ENCODE measurements around the gene TMEM123. TPM values are rescaled to one million over a fixed set of nuclear protein-coding genes. Genes with fewer than 3 reads are reported as not detected.

The TMEM123 gene
- total RNA-seq, 1 donor from 2014 or later = 41.2 TPM

GRCh38 chr11:102464859-102465500 is 12.4 kb upstream of the TMEM123 start:
- no peaks in the 10 kb centered on the region for H3K27me3 ChIP-seq (ENCODE audit: control insufficient read depth in 3 of 3, insufficient read depth in 3 of 3, low read length in 3 of 3)
- no peak overlapping the region for H3K9ac ChIP-seq (ENCODE audit: low read depth in 1 of 3, low read length in 3 of 3)
- peaks cover 0 to 5% (median 0%) of the 10 kb centered on the region in 3 donors for H3K4me1 ChIP-seq (ENCODE audit: control insufficient read depth in 3 of 3, insufficient read depth in 3 of 3, low read length in 3 of 3)
- no peaks in the 10 kb centered on the region for H3K9me3 ChIP-seq (ENCODE audit: control insufficient read depth in 3 of 3, low read length in 3 of 3)
- H3K4me3 ChIP-seq (ENCODE audit: low read length in 3 of 3) = no peak overlapping the region
- no peaks in the 10 kb centered on the region for H3K36me3 ChIP-seq (ENCODE audit: control insufficient read depth in 3 of 3, insufficient read depth in 3 of 3, low read length in 3 of 3)
- no peak overlapping the region for H3K27ac ChIP-seq (ENCODE audit: low read depth, low read length)

- Histone ChIP-seq H3K4me1 (ENCODE audit: control insufficient read depth in 3 of 3, insufficient read depth in 3 of 3, low read length in 3 of 3) (no peaks in the 10 kb centered on the region), H3K9me3 (ENCODE audit: control insufficient read depth in 3 of 3, low read length in 3 of 3) (no peaks in the 10 kb centered on the region), H3K9ac (ENCODE audit: low read depth in 1 of 3, low read length in 3 of 3) (no peak overlapping the region), H3K27me3 (ENCODE audit: control insufficient read depth in 3 of 3, insufficient read depth in 3 of 3, low read length in 3 of 3) (peaks cover 0 to 2% (median 0%) of the 10 kb centered on the region in 3 donors), H3K4me3 (ENCODE audit: low read length in 3 of 3) (no peak overlapping the region), H3K27ac (ENCODE audit: low read depth, low read length) (no peak overlapping the region), H3K36me3 (ENCODE audit: control insufficient read depth in 3 of 3, insufficient read depth in 3 of 3, low read length in 3 of 3) (no peaks in the 10 kb centered on the region)
Observed at GRCh38 chr11:102464037-102464436, 11.5 kb upstream of the TMEM123 start.

- Histone ChIP-seq H3K4me1 (ENCODE audit: control insufficient read depth in 3 of 3, insufficient read depth in 3 of 3, low read length in 3 of 3) (no peaks in the 10 kb centered on the region), H3K9ac (ENCODE audit: low read depth in 1 of 3, low read length in 3 of 3) (no peak overlapping the region), H3K27me3 (ENCODE audit: control insufficient read depth in 3 of 3, insufficient read depth in 3 of 3, low read length in 3 of 3) (peaks cover 0 to 2% (median 0%) of the 10 kb centered on the region in 3 donors), H3K27ac (ENCODE audit: low read depth, low read length) (no peak overlapping the region), H3K9me3 (ENCODE audit: control insufficient read depth in 3 of 3, low read length in 3 of 3) (no peaks in the 10 kb centered on the region), H3K36me3 (ENCODE audit: control insufficient read depth in 3 of 3, insufficient read depth in 3 of 3, low read length in 3 of 3) (no peaks in the 10 kb centered on the region), H3K4me3 (ENCODE audit: low read length in 3 of 3) (no peak overlapping the region)
Observed at GRCh38 chr11:102462610-102463009, 10.0 kb upstream of the TMEM123 start.

GRCh38 chr11:102459393-102459792 is 6.8 kb upstream of the TMEM123 start:
- H3K4me1 ChIP-seq (ENCODE audit: control insufficient read depth in 3 of 3, insufficient read depth in 3 of 3, low read length in 3 of 3) = no peaks in the 10 kb centered on the region
- H3K27ac ChIP-seq (ENCODE audit: low read depth, low read length) = no peak overlapping the region
- H3K9ac ChIP-seq (ENCODE audit: low read depth in 1 of 3, low read length in 3 of 3) = no peak overlapping the region
- no peak overlapping the region for H3K4me3 ChIP-seq (ENCODE audit: low read length in 3 of 3)
- H3K27me3 ChIP-seq (ENCODE audit: control insufficient read depth in 3 of 3, insufficient read depth in 3 of 3, low read length in 3 of 3) = peaks cover 0 to 2% (median 0%) of the 10 kb centered on the region in 3 donors
- H3K36me3 ChIP-seq (ENCODE audit: control insufficient read depth in 3 of 3, insufficient read depth in 3 of 3, low read length in 3 of 3) = no peaks in the 10 kb centered on the region
- no peaks in the 10 kb centered on the region for H3K9me3 ChIP-seq (ENCODE audit: control insufficient read depth in 3 of 3, low read length in 3 of 3)

GRCh38 chr11:102458548-102458947 is 6.0 kb upstream of the TMEM123 start:
- Histone ChIP-seq H3K4me1 (ENCODE audit: control insufficient read depth in 3 of 3, insufficient read depth in 3 of 3, low read length in 3 of 3) (peaks cover 0 to 2% (median 0%) of the 10 kb centered on the region in 3 donors), H3K27ac (ENCODE audit: low read depth, low read length) (no peak overlapping the region), H3K36me3 (ENCODE audit: control insufficient read depth in 3 of 3, insufficient read depth in 3 of 3, low read length in 3 of 3) (no peaks in the 10 kb centered on the region), H3K9ac (ENCODE audit: low read depth in 1 of 3, low read length in 3 of 3) (no peak overlapping the region), H3K27me3 (ENCODE audit: control insufficient read depth in 3 of 3, insufficient read depth in 3 of 3, low read length in 3 of 3) (peaks cover 0 to 2% (median 0%) of the 10 kb centered on the region in 3 donors), H3K9me3 (ENCODE audit: control insufficient read depth in 3 of 3, low read length in 3 of 3) (no peaks in the 10 kb centered on the region), H3K4me3 (ENCODE audit: low read length in 3 of 3) (no peak overlapping the region)

- no peak overlapping the region for H3K27ac ChIP-seq (ENCODE audit: low read depth, low read length)
- H3K9me3 ChIP-seq (ENCODE audit: control insufficient read depth in 3 of 3, low read length in 3 of 3) = no peaks in the 10 kb centered on the region
- no peak overlapping the region for H3K4me3 ChIP-seq (ENCODE audit: low read length in 3 of 3)
- peaks cover 0 to 2% (median 0%) of the 10 kb centered on the region in 3 donors for H3K27me3 ChIP-seq (ENCODE audit: control insufficient read depth in 3 of 3, insufficient read depth in 3 of 3, low read length in 3 of 3)
- H3K9ac ChIP-seq (ENCODE audit: low read depth in 1 of 3, low read length in 3 of 3) = no peak overlapping the region
- no peaks in the 10 kb centered on the region for H3K36me3 ChIP-seq (ENCODE audit: control insufficient read depth in 3 of 3, insufficient read depth in 3 of 3, low read length in 3 of 3)
- peaks cover 0 to 9% (median 2%) of the 10 kb centered on the region in 3 donors for H3K4me1 ChIP-seq (ENCODE audit: control insufficient read depth in 3 of 3, insufficient read depth in 3 of 3, low read length in 3 of 3)
Observed at GRCh38 chr11:102457865-102458264, 5.3 kb upstream of the TMEM123 start.

- Histone ChIP-seq H3K9ac (ENCODE audit: low read depth in 1 of 3, low read length in 3 of 3) (no peak overlapping the region), H3K36me3 (ENCODE audit: control insufficient read depth in 3 of 3, insufficient read depth in 3 of 3, low read length in 3 of 3) (no peaks in the 10 kb centered on the region), H3K27ac (ENCODE audit: low read depth, low read length) (no peak overlapping the region), H3K4me1 (ENCODE audit: control insufficient read depth in 3 of 3, insufficient read depth in 3 of 3, low read length in 3 of 3) (peaks cover 0 to 9% (median 2%) of the 10 kb centered on the region in 3 donors), H3K4me3 (ENCODE audit: low read length in 3 of 3) (no peak overlapping the region), H3K9me3 (ENCODE audit: control insufficient read depth in 3 of 3, low read length in 3 of 3) (no peaks in the 10 kb centered on the region), H3K27me3 (ENCODE audit: control insufficient read depth in 3 of 3, insufficient read depth in 3 of 3, low read length in 3 of 3) (peaks cover 0 to 2% (median 0%) of the 10 kb centered on the region in 3 donors)
Observed at GRCh38 chr11:102457056-102457677, 4.6 kb upstream of the TMEM123 start.

- peaks cover 0 to 2% (median 0%) of the 10 kb centered on the region in 3 donors for H3K27me3 ChIP-seq (ENCODE audit: control insufficient read depth in 3 of 3, insufficient read depth in 3 of 3, low read length in 3 of 3)
- peaks cover 0 to 9% (median 4%) of the 10 kb centered on the region in 3 donors for H3K4me1 ChIP-seq (ENCODE audit: control insufficient read depth in 3 of 3, insufficient read depth in 3 of 3, low read length in 3 of 3)
- H3K9me3 ChIP-seq (ENCODE audit: control insufficient read depth in 3 of 3, low read length in 3 of 3) = no peaks in the 10 kb centered on the region
- H3K9ac ChIP-seq (ENCODE audit: low read depth in 1 of 3, low read length in 3 of 3) = no peak overlapping the region
- no peak overlapping the region for H3K27ac ChIP-seq (ENCODE audit: low read depth, low read length)
- no peak overlapping the region for H3K4me3 ChIP-seq (ENCODE audit: low read length in 3 of 3)
- no peaks in the 10 kb centered on the region for H3K36me3 ChIP-seq (ENCODE audit: control insufficient read depth in 3 of 3, insufficient read depth in 3 of 3, low read length in 3 of 3)
Observed at GRCh38 chr11:102456381-102456780, 3.8 kb upstream of the TMEM123 start.

GRCh38 chr11:102453921-102454320 is 1.4 kb upstream of the TMEM123 start:
- Histone ChIP-seq H3K4me1 (ENCODE audit: control insufficient read depth in 3 of 3, insufficient read depth in 3 of 3, low read length in 3 of 3) (peaks cover 3 to 17% (median 13%) of the 10 kb centered on the region in 3 donors), H3K27me3 (ENCODE audit: control insufficient read depth in 3 of 3, insufficient read depth in 3 of 3, low read length in 3 of 3) (no peaks in the 10 kb centered on the region), H3K4me3 (ENCODE audit: low read length in 3 of 3) (no peak overlapping the region), H3K9ac (ENCODE audit: low read depth in 1 of 3, low read length in 3 of 3) (no peak overlapping the region), H3K27ac (ENCODE audit: low read depth, low read length) (no peak overlapping the region), H3K36me3 (ENCODE audit: control insufficient read depth in 3 of 3, insufficient read depth in 3 of 3, low read length in 3 of 3) (no peaks in the 10 kb centered on the region), H3K9me3 (ENCODE audit: control insufficient read depth in 3 of 3, low read length in 3 of 3) (no peaks in the 10 kb centered on the region)

- peaks cover 3 to 17% (median 13%) of the 10 kb centered on the region in 3 donors for H3K4me1 ChIP-seq (ENCODE audit: control insufficient read depth in 3 of 3, insufficient read depth in 3 of 3, low read length in 3 of 3)
Observed at GRCh38 chr11:102453302-102453695, 734 bp upstream of the TMEM123 start.

More at GRCh38 chr11:102453302-102453695, 734 bp upstream of the TMEM123 start:
- Histone ChIP-seq H3K36me3 (ENCODE audit: control insufficient read depth in 3 of 3, insufficient read depth in 3 of 3, low read length in 3 of 3) (no peaks in the 10 kb centered on the region), H3K9me3 (ENCODE audit: control insufficient read depth in 3 of 3, low read length in 3 of 3) (no peaks in the 10 kb centered on the region), H3K4me3 (ENCODE audit: low read length in 3 of 3) (peak overlapping the region; percentile 79 to 90 (median 85)), H3K27ac (ENCODE audit: low read depth, low read length) (peak overlapping the region; percentile 39), H3K27me3 (ENCODE audit: control insufficient read depth in 3 of 3, insufficient read depth in 3 of 3, low read length in 3 of 3) (no peaks in the 10 kb centered on the region), H3K9ac (ENCODE audit: low read depth in 1 of 3, low read length in 3 of 3) (peak overlapping the region; percentile 73 to 82 (median 76))

All from skeletal muscle tissue (tissue), 4 donors.